Osteoblast (primary cell): ENCODE data around the gene C9orf78. TPM values are rescaled to one million over a fixed set of nuclear protein-coding genes. Genes with fewer than 3 reads are reported as not detected.
"Not testable (repeated sequence)": the region's sequence is repeated elsewhere in the genome, so short reads cannot be mapped to it uniquely, and the experiment has no call there.

Source experiments
- DNase-seq: peaks from one replicate; pipeline ENCODE4 v3.0.0; 2011; ENCODE audit warnings: low spot score, mixed read lengths; ENCODE audit not compliant: insufficient read length; ENCODE audit errors: missing footprints
- H2AFZ ChIP-seq: 2 replicates; pipeline ENCODE4 v1.6.0; 2011; ENCODE audit warnings: mild to moderate bottlenecking, low read length
- H3K27ac ChIP-seq: 2 replicates; pipeline ENCODE4 v1.5.1; 2011; ENCODE audit warnings: mild to moderate bottlenecking, low read depth, low read length, moderate library complexity
- H3K27me3 ChIP-seq: 2 replicates; pipeline ENCODE4 v1.6.0; 2012; ENCODE audit warnings: mild to moderate bottlenecking, control low read depth, inconsistent platforms, low read length, moderate library complexity; ENCODE audit not compliant: insufficient read depth
- H3K36me3 ChIP-seq: 2 replicates; pipeline ENCODE4 v1.5.1; 2011; ENCODE audit warnings: mild to moderate bottlenecking, low read length, control low read depth, moderate library complexity; ENCODE audit not compliant: insufficient read depth
- H3K4me1 ChIP-seq: 2 replicates; pipeline ENCODE4 v1.5.1; 2011; ENCODE audit warnings: mild to moderate bottlenecking, low read length, control low read depth, moderate library complexity; ENCODE audit not compliant: insufficient read depth
- H3K4me2 ChIP-seq: 2 replicates; pipeline ENCODE4 v1.6.0; 2011; ENCODE audit warnings: mild to moderate bottlenecking, low read length; ENCODE audit not compliant: insufficient read depth
- H3K4me3 ChIP-seq: fragments of 200-600 bp; sonication (generic); 3 replicates; pipeline ENCODE4 v1.5.1; 2012; ENCODE audit warnings: mild to moderate bottlenecking, low read length, inconsistent platforms; ENCODE audit not compliant: insufficient read depth
- H3K79me2 ChIP-seq: 2 replicates; pipeline ENCODE4 v1.6.0; 2012; ENCODE audit warnings: mild to moderate bottlenecking, low read length, control low read depth, inconsistent platforms; ENCODE audit not compliant: insufficient read depth
- H3K9me3 ChIP-seq: 2 replicates; pipeline ENCODE4 v1.5.1; 2011; ENCODE audit warnings: low read depth, low read length, control low read depth
- H4K20me1 ChIP-seq: 2 replicates; pipeline ENCODE4 v1.6.0; 2012; ENCODE audit warnings: mild to moderate bottlenecking, low read length, control low read depth; ENCODE audit not compliant: insufficient read depth
- total RNA-seq: library from RNA; depleted of rRNA; stranded (reverse); fragments of >200 nt; gene quantifications from 2 replicates; pipeline ENCODE4 v1.2.3, GENCODE V29; 2012
- TF ChIP-seq, protein P1 (sequence below): IDR thresholded peaks from 2 replicates; pipeline ENCODE4 v1.5.1; 2011; ENCODE audit warnings: mild to moderate bottlenecking, low read depth, low read length, moderate library complexity; ENCODE audit errors: extremely low read depth

Gene C9orf78
- total RNA-seq, 1 donor, result 30.8 TPM

DNA sequence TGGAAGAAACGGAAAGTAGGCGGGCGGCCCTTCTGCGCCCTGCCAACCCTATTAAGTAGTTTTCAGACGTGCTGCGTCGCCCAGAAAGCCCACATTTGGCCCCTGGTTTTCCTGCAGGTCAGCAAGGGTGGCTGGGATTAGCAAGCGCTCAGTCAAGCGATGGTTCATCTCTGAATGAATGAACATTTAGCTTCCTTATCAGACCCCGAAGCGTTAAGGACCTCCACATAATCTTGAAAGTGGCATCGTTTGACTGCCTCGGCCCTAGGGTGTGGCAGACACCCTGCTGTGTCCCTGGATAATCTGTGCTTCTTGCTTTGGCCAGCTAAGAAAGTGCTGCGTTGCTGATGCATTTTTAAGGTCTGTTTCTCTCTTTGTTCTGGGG, 31.4 kb downstream of the C9orf78 start:
- peaks cover 12% of the 10 kb centered on the region for H3K36me3 ChIP-seq
- peak; percentile 73 for DNase-seq
- TF ChIP-seq, protein P1, sequence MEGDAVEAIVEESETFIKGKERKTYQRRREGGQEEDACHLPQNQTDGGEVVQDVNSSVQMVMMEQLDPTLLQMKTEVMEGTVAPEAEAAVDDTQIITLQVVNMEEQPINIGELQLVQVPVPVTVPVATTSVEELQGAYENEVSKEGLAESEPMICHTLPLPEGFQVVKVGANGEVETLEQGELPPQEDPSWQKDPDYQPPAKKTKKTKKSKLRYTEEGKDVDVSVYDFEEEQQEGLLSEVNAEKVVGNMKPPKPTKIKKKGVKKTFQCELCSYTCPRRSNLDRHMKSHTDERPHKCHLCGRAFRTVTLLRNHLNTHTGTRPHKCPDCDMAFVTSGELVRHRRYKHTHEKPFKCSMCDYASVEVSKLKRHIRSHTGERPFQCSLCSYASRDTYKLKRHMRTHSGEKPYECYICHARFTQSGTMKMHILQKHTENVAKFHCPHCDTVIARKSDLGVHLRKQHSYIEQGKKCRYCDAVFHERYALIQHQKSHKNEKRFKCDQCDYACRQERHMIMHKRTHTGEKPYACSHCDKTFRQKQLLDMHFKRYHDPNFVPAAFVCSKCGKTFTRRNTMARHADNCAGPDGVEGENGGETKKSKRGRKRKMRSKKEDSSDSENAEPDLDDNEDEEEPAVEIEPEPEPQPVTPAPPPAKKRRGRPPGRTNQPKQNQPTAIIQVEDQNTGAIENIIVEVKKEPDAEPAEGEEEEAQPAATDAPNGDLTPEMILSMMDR, result no peak

DNA sequence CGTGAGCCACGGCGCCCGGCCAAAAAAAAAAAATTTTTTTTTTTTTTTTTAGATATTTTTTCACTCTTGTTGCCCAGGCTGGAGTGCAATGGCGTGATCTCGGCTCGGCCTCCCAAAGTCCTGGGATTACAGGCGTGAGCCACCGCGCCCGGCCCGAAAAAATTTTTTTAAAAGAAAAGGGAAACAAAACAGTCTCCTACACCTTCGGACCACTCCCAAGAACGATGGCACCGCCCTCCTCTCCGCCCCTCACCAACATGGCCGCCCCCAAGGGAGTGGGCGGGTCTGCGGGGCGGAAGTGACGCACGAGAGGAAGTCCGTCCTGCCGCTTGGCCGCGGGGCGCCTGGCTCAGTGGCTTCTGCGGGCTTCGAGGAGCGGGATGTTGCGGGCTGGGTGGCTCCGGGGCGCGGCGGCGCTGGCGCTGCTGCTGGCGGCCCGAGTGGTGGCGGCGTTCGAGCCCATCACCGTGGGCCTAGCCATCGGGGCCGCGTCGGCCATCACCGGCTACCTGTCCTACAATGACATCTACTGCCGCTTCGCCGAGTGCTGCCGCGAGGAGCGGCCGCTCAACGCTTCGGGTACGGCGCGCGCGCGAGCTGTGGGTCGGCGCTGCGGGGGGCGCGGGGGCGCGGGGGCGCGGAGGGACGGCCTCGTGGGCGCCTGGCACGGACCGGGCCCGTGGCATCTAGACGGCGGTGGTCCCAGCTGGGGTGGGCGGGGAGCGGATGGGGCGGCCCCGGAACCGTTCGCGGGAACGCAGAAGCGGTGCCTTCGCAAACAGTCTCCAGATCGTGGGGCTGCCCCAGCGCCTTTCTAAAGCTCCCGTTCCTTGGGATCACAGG, 32.0 kb downstream of the C9orf78 start, which contains the start of gene TOR1B:
Gene TOR1B (plus strand): TSS at position 352 of the 843 bp plus-strand sequence. CDS start 29 bp downstream, at position 381.
- Histone ChIP-seq H3K79me2 (peaks cover 20% of the 10 kb centered on the region), H3K4me2 (peak within 1 kb of the TSS; percentile 99), H3K27ac (peak within 1 kb of the TSS; percentile 49), H4K20me1 (peaks cover 3% of the 10 kb centered on the region), H3K27me3 (no peaks in the 10 kb centered on the region), H3K36me3 (peaks cover 12% of the 10 kb centered on the region), H3K4me1 (peaks cover 7% of the 10 kb centered on the region), H2AFZ (peak within 1 kb of the TSS; percentile 85), H3K4me3 (peak within 1 kb of the TSS; percentile 92), H3K9me3 (no peaks in the 10 kb centered on the region)
- peak; percentile 99 for DNase-seq
- TF ChIP-seq, protein P1, result no peak

More for the DNA sequence above, 31.4 kb downstream of the C9orf78 start:
- no peaks in the 10 kb centered on the region for H3K9me3 ChIP-seq
- peak overlapping the region; percentile 85 for H2AFZ ChIP-seq
- H3K4me2 ChIP-seq, result peak overlapping the region; percentile 99
- peaks cover 3% of the 10 kb centered on the region for H4K20me1 ChIP-seq
- H3K27ac ChIP-seq, result peak overlapping the region; percentile 49
- peaks cover 20% of the 10 kb centered on the region for H3K79me2 ChIP-seq
- H3K27me3 ChIP-seq, result no peaks in the 10 kb centered on the region
- peak overlapping the region; percentile 92 for H3K4me3 ChIP-seq
- H3K4me1 ChIP-seq, result peaks cover 7% of the 10 kb centered on the region

DNA sequence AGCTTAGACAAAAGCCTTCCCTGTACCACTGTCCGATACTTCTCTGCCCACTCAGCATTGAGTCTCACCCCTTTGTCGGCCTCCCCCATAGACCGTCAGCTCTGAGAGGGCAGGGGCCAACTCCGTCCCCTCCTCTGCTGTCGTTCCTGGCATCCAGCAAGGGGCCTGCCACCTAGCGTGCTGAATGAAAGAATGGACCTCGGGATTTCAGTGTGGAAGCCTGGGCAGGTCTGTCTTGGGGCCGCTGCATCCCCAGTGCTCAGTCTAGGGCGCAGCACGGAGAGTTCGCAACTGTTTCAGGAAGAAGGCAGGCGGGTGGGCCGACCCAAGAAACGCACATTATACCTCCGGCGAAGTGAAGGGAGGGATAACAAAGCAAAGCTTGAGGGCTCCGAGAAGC, 33.6 kb downstream of the C9orf78 start:
- Histone ChIP-seq H2AFZ (no peak overlapping the region), H3K79me2 (peaks cover 20% of the 10 kb centered on the region), H3K27ac (no peak overlapping the region), H3K4me3 (no peak overlapping the region), H4K20me1 (peaks cover 3% of the 10 kb centered on the region), H3K9me3 (no peaks in the 10 kb centered on the region), H3K4me1 (peaks cover 7% of the 10 kb centered on the region), H3K4me2 (no peak overlapping the region), H3K27me3 (no peaks in the 10 kb centered on the region), H3K36me3 (peaks cover 8% of the 10 kb centered on the region)
- TF ChIP-seq, protein P1, result no peak
- DNase-seq, result no peak

DNA sequence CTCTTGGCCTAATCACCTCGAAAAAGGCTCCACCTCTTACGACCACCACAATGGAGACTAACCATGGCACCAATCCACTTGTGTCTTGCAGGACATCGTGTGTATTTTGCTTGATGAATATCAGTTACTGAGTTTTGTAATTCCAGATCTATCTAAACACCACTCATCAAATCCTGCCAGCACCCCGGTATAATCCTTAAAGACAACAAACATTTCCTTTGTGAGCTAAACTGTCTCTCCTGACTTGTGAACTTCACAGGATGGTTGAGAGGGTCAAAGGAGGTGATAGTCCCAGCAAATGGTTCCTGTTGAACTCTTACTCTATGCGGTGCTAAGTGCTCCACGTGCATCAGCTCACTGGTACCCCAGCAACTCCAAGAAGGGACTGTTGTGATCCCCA, 36.1 kb downstream of the C9orf78 start:
- no peaks in the 10 kb centered on the region for H3K36me3 ChIP-seq
- peaks cover 6% of the 10 kb centered on the region for H3K79me2 ChIP-seq
- no peak for DNase-seq
- H3K4me2 ChIP-seq, result no peak overlapping the region
- H3K4me3 ChIP-seq, result no peak overlapping the region
- peaks cover 22% of the 10 kb centered on the region for H3K27me3 ChIP-seq
- TF ChIP-seq, protein P1, result no peak
- H3K4me1 ChIP-seq, result peaks cover 5% of the 10 kb centered on the region
- no peaks in the 10 kb centered on the region for H4K20me1 ChIP-seq
- H2AFZ ChIP-seq, result no peak overlapping the region
- H3K27ac ChIP-seq, result no peak overlapping the region
- no peaks in the 10 kb centered on the region for H3K9me3 ChIP-seq

DNA sequence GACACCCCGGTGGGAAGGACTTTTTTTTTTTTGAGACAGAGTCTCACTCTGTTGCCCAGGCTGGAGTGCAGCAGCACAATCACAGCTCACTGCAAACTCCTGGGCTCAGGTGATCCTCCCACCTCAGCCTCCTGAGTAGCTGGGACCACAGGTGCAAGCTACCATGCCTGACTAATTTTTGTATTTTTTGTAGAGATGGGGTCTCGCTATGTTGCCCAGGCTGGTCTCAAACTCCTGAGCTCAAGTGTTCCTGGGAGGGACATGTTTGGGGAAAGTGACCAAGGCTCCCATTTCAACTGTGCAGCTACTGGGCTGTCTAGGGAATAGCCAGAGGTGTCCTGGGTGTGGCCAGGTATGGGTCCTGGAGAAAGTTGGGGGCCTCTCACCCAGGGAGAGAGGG, 39.0 kb downstream of the C9orf78 start:
- H3K27me3 ChIP-seq, result peaks cover 32% of the 10 kb centered on the region
- not testable (repeated sequence) for H3K79me2 ChIP-seq, H2AFZ ChIP-seq, H3K4me3 ChIP-seq, H3K9me3 ChIP-seq, DNase-seq, H3K4me1 ChIP-seq, H3K36me3 ChIP-seq, H4K20me1 ChIP-seq, H3K27ac ChIP-seq, H3K4me2 ChIP-seq
